ENCODE measurements around the gene TEX51. TPM values are rescaled to one million over a fixed set of nuclear protein-coding genes. Genes with fewer than 3 reads are reported as not detected.

TEX51 gene
- polyA plus RNA-seq, 6 donors from 2014 or later: not detected

- Mint-ChIP-seq H3K36me3 (peaks cover 0 to 9% of the 10 kb centered on the region in 2 donors), H3K27ac (no peak overlapping the region), H3K9me3 (peaks cover 0 to 10% (median 6%) of the 10 kb centered on the region in 7 donors), H3K4me1 (peaks cover 9 to 10% (median 9%) of the 10 kb centered on the region in 3 donors), H3K27me3 (peaks cover 0 to 19% (median 11%) of the 10 kb centered on the region in 3 donors), H3K4me3 (no peak overlapping the region)
- ATAC-seq (ENCODE audit: low read depth in 2 of 2) (no peak), DNase-seq (no peak)
Observed at GRCh38 chr2:126940331-126940730, 41.6 kb downstream of the TEX51 start.

- peaks cover 0 to 9% of the 10 kb centered on the region in 2 donors for H3K36me3 Mint-ChIP-seq
- peaks cover 2 to 20% (median 16%) of the 10 kb centered on the region in 3 donors for H3K27me3 Mint-ChIP-seq
- peaks cover 0 to 10% (median 6%) of the 10 kb centered on the region in 7 donors for H3K9me3 Mint-ChIP-seq
- no peak overlapping the region for H3K27ac Mint-ChIP-seq
- ATAC-seq (ENCODE audit: low read depth in 2 of 2): no peak
- no peak overlapping the region for H3K4me3 Mint-ChIP-seq
- no peaks in the 10 kb centered on the region for H3K4me1 Mint-ChIP-seq
- no peak for DNase-seq
Observed at GRCh38 chr2:126942427-126943203, 43.9 kb downstream of the TEX51 start.

DNA sequence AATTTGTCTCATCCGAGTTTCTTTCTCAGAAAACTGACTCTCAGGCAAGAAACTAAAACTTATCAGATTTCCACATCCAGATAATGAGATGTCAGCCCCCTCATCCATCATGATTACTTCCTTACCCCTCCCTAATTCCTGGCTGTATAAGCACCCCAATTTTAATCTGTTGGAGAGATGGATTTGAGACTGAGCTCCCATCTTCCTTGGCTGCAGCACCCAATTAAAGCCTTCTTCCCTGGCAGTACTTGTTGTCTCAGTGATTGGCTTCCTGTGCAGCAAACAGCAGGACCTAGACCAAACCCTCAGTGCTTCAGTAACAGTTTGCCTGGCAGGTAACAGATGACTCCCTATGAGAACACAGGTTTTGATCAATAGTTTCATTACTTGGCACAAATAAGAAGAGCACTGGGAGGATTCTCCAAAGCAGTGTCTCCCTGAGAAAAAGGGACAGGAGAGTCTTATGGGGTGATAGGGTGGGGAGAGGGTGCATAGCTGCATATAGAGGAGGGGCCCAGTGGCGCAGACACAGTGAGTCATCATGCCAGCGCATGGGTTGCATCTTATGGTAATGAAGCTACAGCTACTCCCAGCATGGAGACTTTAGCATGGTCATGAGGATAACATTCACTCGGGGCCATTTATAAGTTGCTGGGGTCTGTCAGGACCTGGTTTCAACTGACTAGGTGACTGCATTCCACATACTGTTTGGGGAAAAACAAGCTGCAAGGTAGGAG, 45.1 kb downstream of the TEX51 start:
- Mint-ChIP-seq H3K4me3 (no peak overlapping the region), H3K27me3 (peaks cover 8 to 30% (median 16%) of the 10 kb centered on the region in 3 donors)

GRCh38 chr2:126945118-126945517, 46.4 kb downstream of the TEX51 start:
- no peak for ATAC-seq (ENCODE audit: low read depth in 2 of 2)
- peaks cover 8 to 30% (median 16%) of the 10 kb centered on the region in 3 donors for H3K27me3 Mint-ChIP-seq
- H3K27ac Mint-ChIP-seq: peak overlapping the region in 1 of 6 donors; percentile 74
- peaks cover 0 to 9% of the 10 kb centered on the region in 2 donors for H3K36me3 Mint-ChIP-seq
- peaks cover 0 to 10% (median 6%) of the 10 kb centered on the region in 7 donors for H3K9me3 Mint-ChIP-seq
- peak overlapping the region in 2 of 8 donors; percentile 15 to 16 for H3K4me3 Mint-ChIP-seq
- no peaks in the 10 kb centered on the region for H3K4me1 Mint-ChIP-seq
- DNase-seq: no peak

More for the DNA sequence above, 45.1 kb downstream of the TEX51 start:
- peak overlapping the region in 1 of 6 donors; percentile 15 for H3K27ac Mint-ChIP-seq
- no peaks in the 10 kb centered on the region for H3K4me1 Mint-ChIP-seq
- no peak for DNase-seq
- peaks cover 0 to 9% of the 10 kb centered on the region in 2 donors for H3K36me3 Mint-ChIP-seq
- H3K9me3 Mint-ChIP-seq: peaks cover 0 to 10% (median 6%) of the 10 kb centered on the region in 7 donors
- ATAC-seq (ENCODE audit: low read depth in 2 of 2): no peak

DNA sequence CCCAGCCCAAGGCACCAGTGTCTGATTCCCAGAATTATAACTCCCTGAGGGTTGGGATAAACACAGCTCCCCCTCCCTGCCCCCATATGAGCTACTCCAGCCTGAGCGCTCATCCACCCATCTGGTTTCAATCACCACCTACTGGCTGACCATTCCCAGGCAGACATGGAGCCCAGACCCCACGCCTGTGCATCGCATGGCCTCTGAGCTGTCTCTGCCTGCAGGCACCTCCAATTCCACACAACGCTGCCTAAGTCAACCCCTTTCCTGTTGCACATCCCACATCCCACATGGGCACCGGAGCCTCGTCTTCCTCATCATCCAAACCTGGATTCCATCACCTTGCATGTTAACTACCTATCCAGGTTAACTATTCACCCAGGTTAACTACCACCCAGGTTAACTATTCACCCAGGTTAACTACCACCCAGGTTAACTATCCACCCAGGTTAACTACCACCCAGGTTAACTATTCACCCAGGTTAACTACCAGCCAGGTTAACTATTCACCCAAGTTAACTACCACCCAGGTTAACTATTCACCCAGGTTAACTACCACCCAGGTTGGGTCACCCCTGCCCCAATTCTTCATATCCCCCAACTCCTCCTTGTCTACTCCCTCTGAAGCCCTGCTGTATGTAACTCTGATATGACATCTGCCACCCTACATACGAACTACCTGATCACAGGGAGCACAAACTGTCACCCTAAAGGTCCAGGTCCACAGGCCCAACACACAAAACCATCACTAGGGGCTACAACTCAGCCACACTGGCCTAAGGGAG, 47.8 kb downstream of the TEX51 start:
- ATAC-seq (ENCODE audit: low read depth in 2 of 2) (no peak), DNase-seq (no peak)
- Mint-ChIP-seq H3K27me3 (peaks cover 12 to 30% (median 16%) of the 10 kb centered on the region in 3 donors), H3K4me3 (peak overlapping the region in 1 of 8 donors; percentile 19), H3K4me1 (no peaks in the 10 kb centered on the region), H3K36me3 (peaks cover 0 to 9% of the 10 kb centered on the region in 2 donors), H3K27ac (no peak overlapping the region), H3K9me3 (peaks cover 3 to 20% (median 6%) of the 10 kb centered on the region in 7 donors)

- no peak overlapping the region for H3K27ac Mint-ChIP-seq
- H3K27me3 Mint-ChIP-seq: peaks cover 12 to 31% (median 16%) of the 10 kb centered on the region in 3 donors
- H3K36me3 Mint-ChIP-seq: peaks cover 0 to 9% of the 10 kb centered on the region in 2 donors
- H3K4me1 Mint-ChIP-seq: no peaks in the 10 kb centered on the region
- DNase-seq: no peak
- peaks cover 3 to 20% (median 6%) of the 10 kb centered on the region in 7 donors for H3K9me3 Mint-ChIP-seq
- ATAC-seq (ENCODE audit: low read depth in 2 of 2): no peak
- no peak overlapping the region for H3K4me3 Mint-ChIP-seq
Observed at GRCh38 chr2:126947103-126947429, 48.4 kb downstream of the TEX51 start.

DNA sequence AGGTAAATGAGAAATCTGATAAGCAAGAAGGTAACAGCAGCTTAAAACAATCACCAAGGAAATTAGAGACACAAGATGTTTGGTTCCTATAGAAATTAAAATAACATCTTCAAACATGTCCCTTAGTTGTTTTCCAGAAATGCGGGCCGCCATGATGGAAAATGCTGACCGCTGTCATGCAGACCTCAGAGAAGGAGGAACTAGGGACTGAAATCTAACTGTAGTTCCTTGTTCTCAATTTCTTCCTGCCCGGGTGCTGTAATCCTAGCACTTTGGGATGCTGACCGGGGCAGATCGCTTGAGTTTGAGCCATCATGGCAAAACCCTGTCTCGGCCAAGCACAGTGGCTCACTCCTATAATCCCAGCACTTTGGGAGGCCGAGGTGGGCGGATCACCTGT, 51.1 kb downstream of the TEX51 start:
- H3K4me3 Mint-ChIP-seq: no peak overlapping the region
- H3K9me3 Mint-ChIP-seq: peaks cover 0 to 11% (median 3%) of the 10 kb centered on the region in 7 donors
- ATAC-seq (ENCODE audit: low read depth in 2 of 2) (no peak), DNase-seq (no peak)
- H3K27ac Mint-ChIP-seq: no peak overlapping the region
- no peaks in the 10 kb centered on the region for H3K4me1 Mint-ChIP-seq
- peaks cover 12 to 42% (median 13%) of the 10 kb centered on the region in 3 donors for H3K27me3 Mint-ChIP-seq
- H3K36me3 Mint-ChIP-seq: no peaks in the 10 kb centered on the region

- peaks cover 12 to 43% (median 14%) of the 10 kb centered on the region in 3 donors for H3K27me3 Mint-ChIP-seq
- H3K9me3 Mint-ChIP-seq: peaks cover 0 to 11% (median 3%) of the 10 kb centered on the region in 7 donors
- ATAC-seq (ENCODE audit: low read depth in 2 of 2): no peak
- H3K36me3 Mint-ChIP-seq: no peaks in the 10 kb centered on the region
- H3K4me3 Mint-ChIP-seq: no peak overlapping the region
- H3K27ac Mint-ChIP-seq: peak overlapping the region in 1 of 6 donors; percentile 73
- no peaks in the 10 kb centered on the region for H3K4me1 Mint-ChIP-seq
- no peak for DNase-seq
Observed at GRCh38 chr2:126950504-126950903, 51.8 kb downstream of the TEX51 start.

Other genes starting within 250 kb of the TEX51 start
- gene GYPC, start 242.7 kb upstream of the TEX51 start, polyA plus RNA-seq (ENCODE audit: low read depth in 6 of 6): 100 to 1,000 TPM; 110 to 134 (median 116) TPM
- gene BIN1, start 208.3 kb downstream of the TEX51 start, polyA plus RNA-seq (ENCODE audit: low read depth in 6 of 6): 100 to 1,000 TPM; 103 to 150 (median 124) TPM

Data from naive B cell (primary cell).